HepG2 (cell line): ENCODE measurements around the gene ZNF606. TPM values are rescaled to one million over a fixed set of nuclear protein-coding genes. Genes with fewer than 3 reads are reported as not detected.
A peak's percentile ranks its signal among the peaks of the same experiment; 100 is the strongest.

ENCODE experiments used
- AKNA ChIP-seq: sonication (generic); formaldehyde crosslinking; IDR thresholded peaks from 2 replicates; pipeline ENCODE4 v1.4.0; 2020; ENCODE audit warnings: missing genetic modification reagents, borderline replicate concordance
- CBX2 ChIP-seq, 2 experiments: fragments of 200-600 bp in 1 of 2; sonication (generic); formaldehyde crosslinking in 1 of 2; IDR thresholded peaks; 2 replicates each; pipeline versions ENCODE4 v1.7.0 to v1.8.1; 2018 to 2022; ENCODE audit warnings: low read depth in 2 of 2, low read length in 1 of 2, mild to moderate bottlenecking in 1 of 2, missing genetic modification reagents in 1 of 2
- CCAR2 ChIP-seq: fragments of 200-400 bp; formaldehyde crosslinking; optimal IDR thresholded peaks from 2 replicates; pipeline ENCODE3; 2018; ENCODE audit warnings: low read depth, mild to moderate bottlenecking, low read length, moderate library complexity
- CHCHD3 ChIP-seq: sonication (generic); formaldehyde crosslinking; IDR thresholded peaks from 2 replicates; pipeline ENCODE4 v1.8.0; 2022; ENCODE audit warnings: mild to moderate bottlenecking, missing genetic modification reagents, moderate library complexity
- GPBP1L1 ChIP-seq: sonication (generic); formaldehyde crosslinking; IDR thresholded peaks from 2 replicates; pipeline ENCODE4 v1.5.0; 2020; ENCODE audit warnings: mild to moderate bottlenecking, missing genetic modification reagents
- HNRNPUL1 ChIP-seq: fragments of 200-400 bp; formaldehyde crosslinking; IDR thresholded peaks from 2 replicates; pipeline ENCODE4 v1.6.1; 2017; ENCODE audit warnings: low read depth, mild to moderate bottlenecking, low read length, moderate library complexity
- IKZF5 ChIP-seq: IDR thresholded peaks from 2 replicates; pipeline ENCODE4 v1.6.1; 2018; ENCODE audit warnings: missing genetic modification reagents, mild to moderate bottlenecking, missing compliant biosample characterization
- NPAS2 ChIP-seq: sonication (generic); formaldehyde crosslinking; IDR thresholded peaks from 2 replicates; pipeline ENCODE4 v1.8.0; 2022; ENCODE audit warnings: mild to moderate bottlenecking, missing genetic modification reagents, borderline replicate concordance
- PTBP1 ChIP-seq: fragments of 200-400 bp; formaldehyde crosslinking; IDR thresholded peaks from 2 replicates; pipeline ENCODE4 v1.6.1; 2018; ENCODE audit warnings: low read length, low read depth; ENCODE audit not compliant: poor library complexity, severe bottlenecking
- TOPORS ChIP-seq: sonication (generic); formaldehyde crosslinking; IDR thresholded peaks from 2 replicates; pipeline ENCODE4 v1.8.0; 2023; ENCODE audit warnings: mild to moderate bottlenecking, missing genetic modification reagents
- ZEB1 ChIP-seq: IDR thresholded peaks from 2 replicates; pipeline ENCODE4 v1.6.1; 2012; ENCODE audit warnings: mild to moderate bottlenecking, low read depth, inconsistent platforms; ENCODE audit not compliant: insufficient replicate concordance
- ZNF800 ChIP-seq: sonication (generic); formaldehyde crosslinking; IDR thresholded peaks from 2 replicates; pipeline ENCODE4 v1.4.0; 2020; ENCODE audit warnings: missing genetic modification reagents
- polyA plus RNA-seq, 8 experiments: library from polyadenylated mRNA; depleted of rRNA in 3 of 8; stranded (reverse) in 7 of 8; unstranded in 1 of 8; fragments of >200 nt; fragmentation: Illumina TruSeq in 4 of 8; extraction: Trizol in 4 of 8; gene quantifications; 2 replicates each; pipeline versions ENCODE4 v1.2.1 to v1.2.3, GENCODE V29; 2011 to 2016; ENCODE audit warnings: low read depth in 4 of 8, missing spikeins in 1 of 8, mixed read lengths in 1 of 8; ENCODE audit not compliant: insufficient read depth in 1 of 8
- total RNA-seq, 5 experiments: library from RNA; depleted of rRNA; stranded (reverse); fragments of >200 nt; fragmentation: Illumina TruSeq; extraction: Trizol; gene quantifications; 2 replicates each; pipeline ENCODE4 v1.2.3, GENCODE V29; 2016; ENCODE audit warnings: low read depth in 1 of 5
- TF ChIP-seq, protein P1 (sequence below): sonication (generic); formaldehyde crosslinking; IDR thresholded peaks from 2 replicates; pipeline ENCODE4 v1.4.0; 2020; ENCODE audit warnings: missing genetic modification reagents
- TF ChIP-seq, protein P2 (sequence below): sonication (generic); formaldehyde crosslinking; IDR thresholded peaks from 2 replicates; pipeline ENCODE4 v1.8.1; 2022; ENCODE audit warnings: mild to moderate bottlenecking, missing genetic modification reagents

ZNF606 gene
- total and polyA plus RNA-seq, 2 of the 13 experiments (the other 11 are each of a cell fraction or from before 2014, with no cell fraction given), result 4.2 to 14.8 TPM

- TF ChIP-seq IKZF5 (peak; percentile 26; the same call in 1 of the 2 replicates), GPBP1L1 (CRISPR knock-in tag) (no peak), CHCHD3 (CRISPR knock-in tag) (0 out of 2 replicates have a peak, but pooled peaks have one; percentile 18), ZNF800 (CRISPR knock-in tag) (no peak; the same call in none of the 2 replicates), HNRNPUL1 (no peak; the same call in 1 of the 2 replicates), AKNA (CRISPR knock-in tag) (no peak), CBX2 (IDR thresholded peaks at IDR 0.05; ENCODE audit: low read depth, low read length) (no peak), CBX2 (CRISPR knock-in tag; IDR thresholded peaks at IDR 0.05; ENCODE audit: low read depth) (no peak), ZEB1 (no peak), CCAR2 (no peak), NPAS2 (no peak), PTBP1 (peak; percentile 10), TOPORS (CRISPR knock-in tag) (peak; percentile 83)
- TF ChIP-seq, protein P1, sequence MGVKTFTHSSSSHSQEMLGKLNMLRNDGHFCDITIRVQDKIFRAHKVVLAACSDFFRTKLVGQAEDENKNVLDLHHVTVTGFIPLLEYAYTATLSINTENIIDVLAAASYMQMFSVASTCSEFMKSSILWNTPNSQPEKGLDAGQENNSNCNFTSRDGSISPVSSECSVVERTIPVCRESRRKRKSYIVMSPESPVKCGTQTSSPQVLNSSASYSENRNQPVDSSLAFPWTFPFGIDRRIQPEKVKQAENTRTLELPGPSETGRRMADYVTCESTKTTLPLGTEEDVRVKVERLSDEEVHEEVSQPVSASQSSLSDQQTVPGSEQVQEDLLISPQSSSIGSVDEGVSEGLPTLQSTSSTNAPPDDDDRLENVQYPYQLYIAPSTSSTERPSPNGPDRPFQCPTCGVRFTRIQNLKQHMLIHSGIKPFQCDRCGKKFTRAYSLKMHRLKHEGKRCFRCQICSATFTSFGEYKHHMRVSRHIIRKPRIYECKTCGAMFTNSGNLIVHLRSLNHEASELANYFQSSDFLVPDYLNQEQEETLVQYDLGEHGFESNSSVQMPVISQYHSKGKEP (CRISPR knock-in tag), result peak; percentile 81; the same call in 1 of the 2 replicates
- TF ChIP-seq, protein P2, sequence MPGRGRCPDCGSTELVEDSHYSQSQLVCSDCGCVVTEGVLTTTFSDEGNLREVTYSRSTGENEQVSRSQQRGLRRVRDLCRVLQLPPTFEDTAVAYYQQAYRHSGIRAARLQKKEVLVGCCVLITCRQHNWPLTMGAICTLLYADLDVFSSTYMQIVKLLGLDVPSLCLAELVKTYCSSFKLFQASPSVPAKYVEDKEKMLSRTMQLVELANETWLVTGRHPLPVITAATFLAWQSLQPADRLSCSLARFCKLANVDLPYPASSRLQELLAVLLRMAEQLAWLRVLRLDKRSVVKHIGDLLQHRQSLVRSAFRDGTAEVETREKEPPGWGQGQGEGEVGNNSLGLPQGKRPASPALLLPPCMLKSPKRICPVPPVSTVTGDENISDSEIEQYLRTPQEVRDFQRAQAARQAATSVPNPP (CRISPR knock-in tag), result no peak
These were observed at the start of gene ZNF606 (continued) for GRCh38 chr19:58002384-58003173.
